HG03103 (cell line): Measurements from ENCODE around the gene IGSF21.

Experiments
- ATAC-seq: cut with Tn5 transposase; IDR thresholded peaks from one replicate; pipeline ENCODE4 v1.9.1; 2021; ENCODE audit warnings: low read depth; ENCODE audit not compliant: unreplicated experiment

IGSF21 gene

DNA sequence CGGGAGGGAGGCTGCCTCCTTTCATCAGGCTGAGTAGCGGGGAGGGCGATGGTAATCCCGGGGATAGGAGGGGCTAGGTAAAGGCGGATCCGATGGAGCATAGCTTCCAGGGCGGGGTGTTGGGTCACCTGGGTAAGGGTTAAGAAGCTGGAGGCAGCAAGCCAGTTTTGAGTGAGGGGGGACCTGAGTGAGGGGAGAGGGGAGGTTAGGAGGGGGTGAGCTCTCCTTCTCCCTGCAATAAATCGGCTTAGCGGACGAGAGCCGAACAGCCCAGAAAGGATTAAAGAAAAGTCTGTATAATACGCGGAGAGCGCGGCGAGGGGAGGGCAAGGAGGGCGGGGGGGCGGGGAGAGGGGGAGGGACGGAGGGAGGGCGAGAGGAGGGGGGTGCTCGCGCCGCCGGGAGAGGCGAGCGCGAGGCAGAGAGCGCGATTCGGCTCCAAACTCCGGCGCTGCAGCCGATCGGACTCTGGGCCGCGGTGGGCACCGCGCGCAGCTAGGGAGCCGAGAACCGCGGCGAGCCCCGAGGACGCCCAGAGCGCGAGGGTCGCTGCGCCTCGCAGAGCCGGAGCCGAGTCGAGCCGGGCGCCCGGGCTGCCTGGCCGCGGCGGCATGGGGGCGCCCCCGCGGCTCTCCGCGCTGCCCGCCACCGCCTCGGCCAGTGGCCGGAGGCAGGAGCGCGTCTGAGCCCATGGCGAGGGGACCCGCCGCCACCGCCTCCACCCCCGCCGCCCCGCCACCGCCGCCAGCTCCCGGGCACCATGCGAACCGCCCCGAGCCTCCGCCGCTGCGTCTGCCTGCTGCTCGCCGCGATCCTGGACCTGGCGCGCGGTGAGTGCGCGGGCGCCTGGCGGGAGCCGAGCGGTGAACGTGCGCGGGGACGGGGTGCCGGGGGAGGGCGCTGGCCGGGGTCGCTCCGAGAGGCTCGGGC, at the start of gene IGSF21:
IGSF21 (plus strand) TSS at position 430 of the 930 bp plus-strand sequence; CDS start at position 761, 331 bp downstream.
- ATAC-seq: no peak

DNA sequence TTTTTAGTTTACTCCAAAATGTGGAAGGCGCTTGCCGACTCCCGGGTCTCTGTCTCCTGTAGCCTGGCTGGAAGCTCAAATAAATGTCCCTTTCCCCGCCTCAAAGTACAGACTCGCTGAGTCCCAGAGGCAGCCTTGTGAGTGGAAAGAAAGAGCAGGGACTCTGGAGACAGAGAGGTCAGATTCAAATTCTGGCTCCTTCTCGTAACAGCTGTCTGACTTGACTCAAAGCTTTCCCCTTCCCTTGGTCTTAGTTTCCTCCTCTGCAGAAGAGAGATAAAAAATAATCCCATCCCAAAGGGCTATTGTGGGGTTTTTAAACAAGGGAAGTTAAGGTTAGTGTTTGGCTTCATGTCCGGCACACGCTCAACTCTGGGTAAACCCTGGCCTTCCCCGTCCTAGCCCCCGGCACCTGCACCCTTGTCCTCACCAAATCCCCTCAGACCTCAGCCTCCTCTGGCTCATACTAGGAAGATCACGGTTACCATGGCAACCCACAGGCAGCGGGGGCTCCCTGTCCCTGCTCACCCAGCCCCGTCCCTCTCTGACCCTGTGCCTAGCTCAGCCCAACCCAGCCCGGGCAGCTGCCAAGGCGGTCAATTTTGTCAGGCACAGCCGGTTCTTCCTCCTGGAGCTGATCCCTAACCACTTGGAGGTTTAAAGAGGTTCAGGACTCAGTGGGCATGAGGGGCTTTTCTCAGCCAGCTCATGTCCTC, 49.2 kb upstream of the IGSF21 start:
- no peak for ATAC-seq

DNA sequence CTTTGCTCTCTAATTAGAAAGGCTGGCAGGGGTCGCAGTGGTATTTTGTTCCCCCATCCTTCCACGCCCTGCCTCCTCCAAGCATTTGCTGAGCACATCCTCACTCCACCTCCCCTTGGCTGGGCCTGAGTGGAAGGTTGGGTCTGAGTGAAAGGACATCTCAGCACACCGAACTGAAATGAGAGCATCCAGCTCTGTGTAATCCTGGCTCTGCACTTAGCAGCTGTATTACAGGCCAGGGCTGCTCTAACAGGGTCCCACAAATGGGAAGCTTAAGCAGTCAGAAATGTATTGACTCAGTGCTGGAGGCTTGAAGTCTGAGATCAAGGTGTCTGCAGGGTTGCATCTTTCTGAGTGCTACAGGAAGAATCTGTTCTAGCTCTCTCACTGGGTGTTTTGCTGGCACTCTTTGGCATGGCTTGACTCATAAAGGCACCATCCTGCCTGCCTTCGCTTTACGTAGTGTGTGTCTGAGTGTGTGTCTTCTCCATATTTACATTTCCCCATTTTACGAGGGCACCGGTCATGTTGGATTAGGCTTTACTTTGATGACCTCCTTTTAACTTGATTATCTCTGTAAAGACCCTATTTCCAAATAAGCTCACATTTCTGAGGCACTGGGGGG, 48.5 kb upstream of the IGSF21 start:
- no peak for ATAC-seq

DNA sequence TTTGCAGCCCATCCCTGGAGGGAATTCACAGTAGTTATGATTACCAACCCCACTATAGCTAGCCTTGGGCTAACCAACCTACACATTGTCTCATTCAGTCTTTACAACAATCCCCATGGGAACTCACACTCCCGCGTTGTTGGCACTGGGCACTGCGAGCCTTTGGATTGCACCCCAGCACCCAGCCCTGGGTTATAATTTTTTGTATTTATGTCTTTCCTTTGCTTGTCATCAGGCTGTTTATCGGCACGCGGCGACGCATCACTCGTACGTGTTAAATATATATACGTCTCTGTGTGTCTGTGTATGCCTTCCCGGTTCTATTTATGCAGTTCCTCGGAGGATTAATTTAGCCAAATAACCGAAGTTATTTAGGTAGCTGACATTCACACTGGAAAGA, 47.2 kb upstream of the IGSF21 start:
- no peak for ATAC-seq

DNA sequence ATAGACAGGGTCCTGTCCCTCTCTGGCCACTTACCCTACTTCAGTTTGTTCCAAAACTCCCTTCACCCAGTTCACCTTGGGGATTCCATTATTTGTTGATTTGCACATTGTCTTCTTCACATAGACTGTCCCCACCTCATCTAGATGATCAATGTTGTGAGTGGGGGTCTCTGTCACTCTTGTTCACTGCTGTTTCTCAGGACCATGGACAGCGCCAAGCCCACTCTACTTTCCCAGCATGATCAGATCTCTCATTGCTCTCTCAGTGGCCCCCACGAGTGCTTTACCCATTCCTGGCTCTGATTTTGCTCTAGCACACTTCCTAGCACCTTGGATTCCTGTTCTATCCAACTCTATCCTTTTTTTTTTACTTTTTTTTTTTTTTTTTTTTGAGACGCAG, 45.4 kb upstream of the IGSF21 start:
- no peak for ATAC-seq

DNA sequence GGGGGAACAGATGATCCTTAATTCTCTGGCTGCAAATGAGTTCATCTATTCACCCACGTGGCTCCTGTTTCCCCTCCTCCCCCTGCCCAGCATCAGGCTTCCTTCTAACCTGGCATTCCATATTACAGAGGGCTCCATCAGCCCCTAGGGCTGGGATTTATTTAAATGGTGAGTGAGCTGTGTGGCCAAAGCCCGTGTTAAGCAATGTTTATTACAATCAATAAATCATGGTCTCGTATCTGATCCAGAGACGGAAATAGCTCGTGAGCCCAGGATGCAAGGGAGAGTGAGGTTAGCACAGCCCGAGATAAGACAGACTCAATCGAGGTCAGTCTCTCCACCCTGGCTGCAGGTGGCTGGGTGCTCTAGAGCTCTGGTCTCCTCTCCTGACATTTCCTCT, 43.1 kb upstream of the IGSF21 start:
- ATAC-seq: no peak

DNA sequence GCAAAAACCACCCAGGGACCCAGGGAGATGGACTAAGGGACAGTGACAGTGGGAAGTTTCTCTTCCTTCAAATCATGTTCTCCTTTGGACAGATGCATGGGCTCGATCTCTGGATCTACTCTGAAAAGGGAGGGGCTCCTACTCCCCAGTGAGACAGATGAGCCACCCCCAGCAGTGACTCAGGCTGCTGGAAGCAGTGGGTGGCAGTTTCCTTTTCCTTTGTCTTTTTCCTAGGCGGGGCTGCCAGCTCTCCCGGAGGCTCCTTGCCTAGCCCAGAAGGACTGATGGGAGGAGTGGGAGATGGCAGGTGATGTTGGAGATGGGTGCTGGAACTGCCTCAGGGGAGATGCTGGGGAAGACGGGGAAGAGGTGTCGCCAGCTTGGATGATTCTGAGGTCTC, 41.0 kb upstream of the IGSF21 start:
- no peak for ATAC-seq

DNA sequence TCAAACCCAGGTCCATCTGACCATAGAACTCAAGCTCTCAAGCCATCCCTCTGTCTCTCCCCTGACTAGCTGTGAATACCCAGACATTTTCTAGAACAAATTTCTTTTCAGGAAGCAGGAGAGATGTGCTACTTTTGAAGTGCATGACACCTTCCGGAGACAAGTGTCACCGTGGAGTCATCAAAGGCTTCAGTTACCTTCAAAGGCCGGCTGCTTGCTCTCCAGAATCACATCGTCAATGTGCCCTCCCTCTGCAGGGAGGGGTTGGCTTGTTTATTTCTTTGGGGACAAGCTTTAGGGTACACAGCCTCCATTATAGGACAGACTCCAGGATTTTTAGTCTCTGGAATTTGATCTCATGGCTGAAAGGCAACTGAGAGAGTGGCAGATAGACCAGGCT, 37.7 kb upstream of the IGSF21 start:
- no peak for ATAC-seq

DNA sequence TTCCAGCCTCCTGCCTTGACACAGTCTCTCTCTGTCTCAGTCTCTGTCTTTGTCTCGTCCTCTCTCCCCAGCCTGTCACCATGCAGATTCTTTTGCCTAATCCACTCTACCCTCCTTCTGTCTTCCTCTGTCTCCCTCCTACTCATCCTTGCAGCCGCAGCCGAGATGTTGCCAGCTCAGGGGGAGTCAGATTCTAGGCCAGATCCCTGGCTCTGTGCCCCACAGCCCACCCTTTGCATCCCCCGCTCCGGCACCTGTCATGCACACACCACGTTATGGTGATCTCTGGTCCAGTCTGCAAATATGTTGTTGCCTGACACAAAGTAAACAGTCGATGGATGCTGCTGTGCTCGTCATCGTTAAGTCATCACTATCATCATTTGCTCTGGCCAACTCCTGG, 35.5 kb upstream of the IGSF21 start:
- no peak for ATAC-seq

DNA sequence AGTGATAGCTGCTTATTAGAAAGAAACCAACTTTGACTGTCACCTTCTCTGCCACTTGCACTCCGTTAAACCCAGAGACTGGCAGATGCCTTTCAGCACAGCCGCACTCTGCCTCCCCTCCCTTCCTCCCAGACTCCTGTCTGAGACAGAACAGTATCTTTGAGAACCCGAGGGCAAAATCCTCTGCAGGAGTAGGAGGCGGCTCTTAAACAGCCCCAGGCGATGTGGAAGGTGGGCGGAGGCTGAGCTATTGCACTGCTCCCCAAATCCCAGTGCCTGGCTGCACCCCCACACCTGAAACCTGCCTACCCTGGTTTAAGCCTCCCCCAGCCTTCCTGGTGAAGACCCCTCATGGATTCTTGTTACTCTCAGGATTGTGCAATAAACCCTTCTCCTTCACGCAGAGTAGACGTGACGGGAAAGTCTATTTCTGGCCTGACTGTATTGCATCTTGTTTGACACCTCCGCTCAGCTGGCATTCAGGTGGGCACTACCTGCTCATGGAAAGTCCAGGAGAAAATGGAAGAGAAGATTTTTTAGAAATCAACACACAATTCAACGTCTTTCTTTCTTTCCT, 34.4 kb upstream of the IGSF21 start:
- no peak for ATAC-seq

DNA sequence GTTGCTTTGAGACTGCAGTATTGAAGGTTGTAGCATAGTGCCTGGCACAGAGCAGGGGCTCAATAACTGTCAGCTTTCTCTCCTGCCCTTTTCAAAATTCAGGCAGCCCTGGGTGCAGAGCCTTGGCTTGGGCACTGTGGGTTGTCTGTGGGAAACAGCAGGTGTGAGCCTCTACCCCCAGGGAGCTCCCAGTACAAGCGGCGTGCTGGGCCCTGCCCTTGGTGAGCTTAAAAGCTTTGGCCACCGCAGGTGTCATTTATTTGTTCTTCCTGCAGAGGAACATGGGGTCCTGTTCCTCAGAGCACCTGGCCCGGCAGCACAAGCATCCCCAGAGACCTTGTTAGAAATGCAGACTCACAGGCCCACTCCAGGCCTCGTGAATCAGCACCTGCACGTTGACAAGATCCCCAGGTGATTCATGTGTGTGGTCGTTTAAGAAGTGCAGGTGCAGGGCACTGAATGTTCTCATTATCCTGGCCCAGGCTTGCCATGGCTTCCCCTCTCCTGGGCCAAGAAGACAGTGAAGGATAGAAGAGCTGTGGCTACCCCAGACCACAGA, 29.9 kb upstream of the IGSF21 start:
- ATAC-seq: no peak

DNA sequence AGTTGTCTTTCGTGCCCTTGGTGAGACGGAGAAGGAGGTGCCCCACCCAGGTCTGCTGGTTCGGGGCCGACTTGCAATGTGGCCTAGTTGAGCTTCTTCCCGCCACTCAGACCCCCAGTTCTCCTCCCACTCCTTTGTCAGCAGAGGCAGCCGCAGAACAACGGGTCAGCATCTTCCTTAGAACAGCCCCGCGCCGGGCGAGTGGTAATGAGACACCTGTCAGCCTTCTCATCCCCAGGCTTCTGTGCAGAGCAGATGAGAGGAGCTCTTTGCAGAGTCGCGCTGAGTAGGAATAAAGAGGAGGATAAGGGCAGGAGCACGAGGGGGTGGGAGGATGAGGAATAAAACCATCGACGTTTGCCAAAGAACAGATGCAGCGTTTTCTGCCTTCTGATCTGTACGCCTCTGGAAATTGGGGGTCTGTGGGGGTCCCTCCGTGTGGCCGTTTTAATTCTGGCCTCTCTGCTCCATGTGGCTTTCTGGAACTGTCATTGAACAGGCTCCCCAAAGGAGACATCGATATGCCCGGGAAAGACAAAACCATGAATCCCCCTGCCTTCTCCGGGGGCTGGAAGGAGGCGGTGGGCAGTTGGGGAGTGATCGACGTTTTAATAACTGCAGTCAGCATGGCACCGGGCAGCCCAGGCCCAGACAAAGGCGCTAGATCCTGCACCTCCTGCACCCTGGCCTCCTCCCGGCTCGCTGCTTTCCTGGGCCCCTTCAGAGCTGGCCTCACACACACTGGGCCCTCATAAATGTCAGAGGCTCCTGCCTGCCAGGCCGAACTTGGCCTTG, 27.5 kb upstream of the IGSF21 start:
- no peak for ATAC-seq

DNA sequence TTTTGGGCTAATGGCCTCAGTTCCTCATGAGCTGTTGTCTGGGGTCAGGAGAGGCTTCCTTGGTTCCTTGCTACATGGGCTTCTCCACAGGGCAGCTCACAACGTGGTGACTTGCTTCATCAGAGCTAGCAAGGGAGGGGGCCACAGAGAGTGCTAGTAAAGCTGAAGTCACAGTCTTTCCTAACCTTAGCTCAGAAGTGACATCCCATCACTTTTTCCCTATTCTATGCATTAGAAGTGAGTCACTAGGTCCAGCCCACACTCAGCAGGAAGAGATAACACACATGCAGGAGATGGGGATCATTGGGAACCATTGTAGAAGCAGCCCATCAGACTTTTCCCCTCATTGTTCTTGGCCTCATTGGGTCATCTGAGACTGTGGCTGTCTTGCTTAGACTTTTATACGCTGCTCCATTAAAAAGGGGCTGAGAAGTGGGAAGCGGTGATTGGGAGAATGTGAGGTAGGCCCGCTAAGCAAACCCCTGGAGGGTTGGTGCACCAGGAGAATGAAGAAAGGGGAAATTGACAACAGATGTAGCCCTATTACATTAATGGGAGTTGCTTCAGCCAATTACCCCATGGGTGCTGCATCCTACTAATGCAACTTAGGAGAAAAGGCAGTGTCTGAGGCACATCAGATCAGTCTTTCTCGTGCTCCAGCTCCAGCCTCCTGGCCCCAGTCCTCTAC, 22.1 kb upstream of the IGSF21 start:
- no peak for ATAC-seq

DNA sequence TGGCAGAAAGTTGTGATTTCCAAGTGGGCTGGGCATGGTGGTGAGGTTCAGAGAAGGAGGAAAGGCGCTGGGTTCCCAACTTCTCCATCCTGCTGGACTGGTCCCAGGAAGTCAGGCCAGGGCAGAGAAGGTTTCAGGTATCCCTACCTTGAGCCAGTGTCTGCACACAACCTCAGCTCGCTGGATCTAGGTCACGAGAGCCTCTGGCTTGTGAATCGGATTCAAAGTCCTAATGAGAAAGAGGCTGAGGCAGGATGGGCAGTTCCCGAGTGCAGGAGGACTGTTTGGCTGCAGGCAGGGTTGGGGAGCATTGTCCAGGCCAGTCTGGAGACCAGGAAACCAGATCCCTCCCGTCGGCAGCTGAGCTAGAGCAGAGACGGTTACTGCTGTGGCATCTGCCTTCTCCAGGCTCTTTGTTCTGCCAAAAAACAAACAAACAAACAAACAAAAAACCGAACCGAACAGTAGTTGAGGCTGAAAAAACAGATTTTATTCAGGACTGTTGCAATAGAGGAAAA, 19.5 kb upstream of the IGSF21 start:
- no peak for ATAC-seq

DNA sequence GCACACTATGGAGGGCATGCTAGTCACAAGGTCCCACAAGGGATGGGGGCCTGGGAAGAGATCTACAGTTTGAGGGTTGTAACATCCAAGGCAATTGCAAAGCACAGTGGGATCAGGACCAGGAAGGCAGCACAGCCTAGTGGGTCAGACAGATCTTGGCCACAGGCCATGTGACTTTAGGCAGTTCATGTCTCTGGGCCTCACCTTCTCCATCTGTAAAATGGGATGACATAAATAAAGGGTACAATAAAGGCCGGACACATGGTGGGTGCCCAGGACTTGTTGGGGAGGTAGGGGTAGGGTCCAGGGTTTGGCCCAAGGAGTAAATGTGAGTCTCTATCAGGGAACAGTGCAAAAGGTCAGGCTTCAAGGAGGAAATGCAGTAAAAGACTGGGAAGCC, 18.1 kb upstream of the IGSF21 start:
- ATAC-seq: no peak

DNA sequence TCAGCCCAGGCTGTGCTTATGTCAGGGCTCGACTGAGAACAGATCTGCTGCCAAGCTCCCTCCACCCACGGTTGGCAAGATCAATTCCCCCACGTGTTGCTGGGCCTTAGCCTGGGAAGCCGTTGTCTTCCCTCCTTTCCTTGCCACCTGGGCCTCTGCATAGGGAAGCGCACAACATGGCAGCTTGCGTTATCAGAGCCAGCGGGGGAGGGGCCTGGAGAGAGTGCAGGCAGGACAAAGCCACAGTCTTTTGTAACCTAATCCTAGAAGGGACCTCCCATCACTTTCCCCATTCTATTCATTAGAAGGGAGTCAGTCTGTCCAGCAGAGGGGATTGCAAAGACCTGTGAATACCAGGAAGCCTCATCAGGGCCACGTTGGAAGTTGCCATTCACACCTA, 17.0 kb upstream of the IGSF21 start:
- ATAC-seq: no peak

DNA sequence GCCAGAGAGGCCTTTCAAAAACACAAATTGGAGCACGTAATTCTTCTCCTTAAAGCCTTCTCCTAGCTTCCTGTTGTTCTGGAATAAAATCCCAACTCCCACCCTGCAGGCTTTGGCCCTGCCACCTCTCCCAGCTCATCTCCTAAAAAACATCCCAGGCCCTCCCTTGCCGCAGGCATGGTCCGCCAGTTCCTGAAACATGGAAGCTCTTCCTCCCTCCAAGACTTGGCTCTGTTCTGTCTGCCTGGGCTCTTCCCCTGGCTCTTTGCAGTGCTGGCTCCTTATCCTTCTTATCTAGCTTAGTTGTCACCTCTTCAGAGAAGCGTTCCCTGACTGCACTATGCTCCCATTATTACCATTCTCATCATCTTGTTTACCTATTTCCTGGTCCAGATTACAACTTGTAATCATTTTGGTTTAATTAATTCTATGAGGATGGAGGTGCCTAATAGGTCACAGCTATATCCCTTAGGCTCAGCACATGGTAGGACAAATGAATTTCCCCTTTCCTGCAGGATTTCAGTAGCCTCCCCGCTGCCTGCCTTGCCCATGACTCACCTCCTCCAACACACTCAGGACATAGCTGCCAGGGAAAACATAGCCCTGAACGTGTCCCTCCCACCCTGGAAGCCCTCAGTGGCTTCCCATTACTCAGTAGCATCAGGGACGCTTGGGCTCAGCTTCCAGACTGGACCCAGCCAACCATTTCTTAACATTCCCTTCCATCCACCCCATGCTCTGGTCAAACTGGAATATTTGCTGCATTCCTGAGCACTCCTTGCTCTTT, 15.7 kb upstream of the IGSF21 start:
- ATAC-seq: no peak

DNA sequence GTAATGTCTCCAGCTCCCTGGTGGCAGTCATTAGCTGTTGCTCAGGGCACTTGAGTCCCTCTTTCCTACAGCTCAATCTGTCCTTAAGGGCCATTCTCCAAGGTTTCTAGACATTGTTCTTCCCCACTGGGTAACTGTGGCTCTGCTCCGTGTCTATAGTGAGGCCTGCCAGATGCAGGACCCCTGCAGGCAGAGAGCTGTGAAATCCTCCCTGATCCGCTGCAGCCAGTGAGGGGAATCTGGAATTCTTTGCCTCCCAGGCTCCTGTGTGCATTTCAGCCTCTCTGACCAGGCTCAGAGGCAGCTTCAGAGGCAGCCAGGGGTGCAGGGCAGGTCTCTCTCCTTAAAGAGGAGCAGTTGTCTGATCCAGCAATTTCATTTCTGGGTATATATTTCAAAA, 14.4 kb upstream of the IGSF21 start:
- no peak for ATAC-seq
